Raji (cell line): ENCODE results near the gene PAEP.

ENCODE experiments used
- POLR2A ChIP-seq: IDR thresholded peaks from 2 replicates; pipeline ENCODE4 v1.6.1; 2011; ENCODE audit warnings: low read depth, low read length, control low read depth; ENCODE audit not compliant: insufficient read depth

PAEP gene

GRCh38 chr9:135561391-135562234, at the start of gene PAEP:
Gene PAEP (plus strand): TSS chr9:135561756.
- no peak for TF ChIP-seq POLR2A

- no peak for TF ChIP-seq POLR2A
Measured at GRCh38 chr9:135512241-135512603, 49.3 kb upstream of the PAEP start.

GRCh38 chr9:135512904-135513303, 48.7 kb upstream of the PAEP start:
- TF ChIP-seq POLR2A = no peak

- TF ChIP-seq POLR2A = no peak
Measured at GRCh38 chr9:135513351-135513846, 48.2 kb upstream of the PAEP start.

GRCh38 chr9:135514342-135515082, 47.0 kb upstream of the PAEP start:
- no peak for TF ChIP-seq POLR2A

GRCh38 chr9:135515083-135515951, 46.2 kb upstream of the PAEP start:
- no peak for TF ChIP-seq POLR2A

GRCh38 chr9:135516132-135516860, 45.3 kb upstream of the PAEP start:
- no peak for TF ChIP-seq POLR2A

- no peak for TF ChIP-seq POLR2A
Measured at GRCh38 chr9:135517407-135517822, 44.1 kb upstream of the PAEP start.

- TF ChIP-seq POLR2A = no peak
Measured at GRCh38 chr9:135519179-135519971, 42.2 kb upstream of the PAEP start.

- no peak for TF ChIP-seq POLR2A
Measured at GRCh38 chr9:135520916-135521607, 40.5 kb upstream of the PAEP start, which contains the start of gene LCN1. Gene LCN1 (plus strand): TSS chr9:135521440. CDS start chr9:135521498, 58 bp downstream.

GRCh38 chr9:135521608-135522095, 39.9 kb upstream of the PAEP start:
- no peak for TF ChIP-seq POLR2A

GRCh38 chr9:135522137-135522877, 39.2 kb upstream of the PAEP start:
- no peak for TF ChIP-seq POLR2A
